HepG2 (cell line): ENCODE results near the gene VPS54. TPM values are rescaled to one million over a fixed set of nuclear protein-coding genes. Genes with fewer than 3 reads are reported as not detected.

ENCODE experiments used
- AGO2 ChIP-seq: fragments of 200-400 bp; formaldehyde crosslinking; optimal IDR thresholded peaks from 2 replicates; pipeline ENCODE3; 2017; ENCODE audit warnings: mild to moderate bottlenecking, low read depth, low read length, moderate library complexity
- HNF4A ChIP-seq: sonication (generic); formaldehyde crosslinking; IDR thresholded peaks from 2 replicates; pipeline ENCODE4 v1.4.0; 2020; ENCODE audit warnings: missing genetic modification reagents
- HNF4G ChIP-seq, 2 experiments: sonication (generic) in 1 of 2; formaldehyde crosslinking in 1 of 2; IDR thresholded peaks; 2 replicates each; pipeline versions ENCODE4 v1.4.0 to v1.6.1; 2011 to 2020; ENCODE audit warnings: borderline replicate concordance in 2 of 2, low read depth in 2 of 2, mild to moderate bottlenecking in 2 of 2, low read length in 1 of 2, missing genetic modification reagents in 1 of 2, moderate library complexity in 1 of 2
- HNRNPH1 ChIP-seq: fragments of 200-400 bp; formaldehyde crosslinking; optimal IDR thresholded peaks from 2 replicates; pipeline ENCODE3; 2017; ENCODE audit warnings: mild to moderate bottlenecking, low read depth, low read length
- KMT2B ChIP-seq: IDR thresholded peaks from 2 replicates; pipeline ENCODE4 v1.6.1; 2016; ENCODE audit warnings: missing genetic modification reagents, missing compliant biosample characterization
- MXI1 ChIP-seq: IDR thresholded peaks from 3 replicates; pipeline ENCODE4 v1.6.1; 2012; ENCODE audit warnings: low read depth, low read length, inconsistent platforms, borderline replicate concordance
- NCOA5 ChIP-seq: sonication (generic); formaldehyde crosslinking; IDR thresholded peaks from 2 replicates; pipeline ENCODE4 v1.4.0; 2020; ENCODE audit warnings: missing genetic modification reagents
- NFIC ChIP-seq: IDR thresholded peaks from 2 replicates; pipeline ENCODE4 v1.6.1; 2012; ENCODE audit warnings: mild to moderate bottlenecking, low read length, inconsistent platforms
- NRL ChIP-seq: sonication (generic); formaldehyde crosslinking; IDR thresholded peaks from 2 replicates; pipeline ENCODE4 v1.5.0; 2020; ENCODE audit warnings: missing genetic modification reagents, mild to moderate bottlenecking, moderate library complexity, borderline replicate concordance
- PHF5A ChIP-seq: IDR thresholded peaks from one replicate; pipeline ENCODE4 v1.6.1; 2018; ENCODE audit warnings: low read depth, missing genetic modification reagents; ENCODE audit not compliant: unreplicated experiment
- SMAD9 ChIP-seq: sonication (generic); formaldehyde crosslinking; IDR thresholded peaks from 2 replicates; pipeline ENCODE4 v1.5.1; 2020; ENCODE audit warnings: mild to moderate bottlenecking, missing genetic modification reagents
- SUZ12 ChIP-seq: fragments of 150-350 bp; IDR thresholded peaks from 2 replicates; pipeline ENCODE4 v1.6.1; 2014; ENCODE audit warnings: low read depth, low read length
- XRCC5 ChIP-seq: fragments of 200-400 bp; formaldehyde crosslinking; optimal IDR thresholded peaks from 2 replicates; pipeline ENCODE3; 2017; ENCODE audit warnings: mild to moderate bottlenecking, low read length
- ZIK1 ChIP-seq: sonication (generic); formaldehyde crosslinking; IDR thresholded peaks from 2 replicates; pipeline ENCODE4 v1.5.0; 2020; ENCODE audit warnings: mild to moderate bottlenecking, low read depth, missing genetic modification reagents, borderline replicate concordance
- ZKSCAN8 ChIP-seq: IDR thresholded peaks from 2 replicates; pipeline ENCODE4 v1.6.1; 2016; ENCODE audit warnings: borderline replicate concordance, missing genetic modification reagents, missing compliant biosample characterization
- ZNF10 ChIP-seq: sonication (generic); formaldehyde crosslinking; IDR thresholded peaks from 2 replicates; pipeline ENCODE4 v1.4.0; 2020; ENCODE audit warnings: mild to moderate bottlenecking, low read depth, missing genetic modification reagents, borderline replicate concordance
- ZNF660 ChIP-seq: sonication (generic); formaldehyde crosslinking; IDR thresholded peaks from 2 replicates; pipeline ENCODE4 v1.5.1; 2020; ENCODE audit warnings: mild to moderate bottlenecking, low read depth, missing genetic modification reagents, borderline replicate concordance
- ZNF747 ChIP-seq: sonication (generic); formaldehyde crosslinking; IDR thresholded peaks from 2 replicates; pipeline ENCODE4 v1.8.1; 2023; ENCODE audit warnings: missing genetic modification reagents, mild to moderate bottlenecking, borderline replicate concordance
- polyA plus RNA-seq, 8 experiments: library from polyadenylated mRNA; depleted of rRNA in 3 of 8; stranded (reverse) in 7 of 8; unstranded in 1 of 8; fragments of >200 nt; fragmentation: Illumina TruSeq in 4 of 8; extraction: Trizol in 4 of 8; gene quantifications; 2 replicates each; pipeline versions ENCODE4 v1.2.1 to v1.2.3, GENCODE V29; 2011 to 2016; ENCODE audit warnings: low read depth in 4 of 8, missing spikeins in 1 of 8, mixed read lengths in 1 of 8; ENCODE audit not compliant: insufficient read depth in 1 of 8
- total RNA-seq, 5 experiments: library from RNA; depleted of rRNA; stranded (reverse); fragments of >200 nt; fragmentation: Illumina TruSeq; extraction: Trizol; gene quantifications; 2 replicates each; pipeline ENCODE4 v1.2.3, GENCODE V29; 2016; ENCODE audit warnings: low read depth in 1 of 5
- TF ChIP-seq, protein P1 (sequence below): IDR thresholded peaks from 2 replicates; pipeline ENCODE4 v1.6.1; 2016; ENCODE audit warnings: low read depth, borderline replicate concordance
- TF ChIP-seq, protein P2 (sequence below): fragments of 450-650 bp; IDR thresholded peaks from 2 replicates; pipeline ENCODE4 v1.6.1; 2017; ENCODE audit warnings: mild to moderate bottlenecking
- TF ChIP-seq, protein P3 (sequence below): sonication (generic); formaldehyde crosslinking; IDR thresholded peaks from 2 replicates; pipeline ENCODE4 v1.4.0; 2020; ENCODE audit warnings: mild to moderate bottlenecking, missing genetic modification reagents, borderline replicate concordance
- TF ChIP-seq, protein P4 (sequence below): IDR thresholded peaks from 2 replicates; pipeline ENCODE4 v1.6.1; 2018; ENCODE audit warnings: missing genetic modification reagents, mild to moderate bottlenecking, missing compliant biosample characterization

VPS54 gene
- total and polyA plus RNA-seq, 2 of the 13 experiments (the other 11 are each of a cell fraction or from before 2014, with no cell fraction given), result 64.7 to 77.5 TPM

DNA sequence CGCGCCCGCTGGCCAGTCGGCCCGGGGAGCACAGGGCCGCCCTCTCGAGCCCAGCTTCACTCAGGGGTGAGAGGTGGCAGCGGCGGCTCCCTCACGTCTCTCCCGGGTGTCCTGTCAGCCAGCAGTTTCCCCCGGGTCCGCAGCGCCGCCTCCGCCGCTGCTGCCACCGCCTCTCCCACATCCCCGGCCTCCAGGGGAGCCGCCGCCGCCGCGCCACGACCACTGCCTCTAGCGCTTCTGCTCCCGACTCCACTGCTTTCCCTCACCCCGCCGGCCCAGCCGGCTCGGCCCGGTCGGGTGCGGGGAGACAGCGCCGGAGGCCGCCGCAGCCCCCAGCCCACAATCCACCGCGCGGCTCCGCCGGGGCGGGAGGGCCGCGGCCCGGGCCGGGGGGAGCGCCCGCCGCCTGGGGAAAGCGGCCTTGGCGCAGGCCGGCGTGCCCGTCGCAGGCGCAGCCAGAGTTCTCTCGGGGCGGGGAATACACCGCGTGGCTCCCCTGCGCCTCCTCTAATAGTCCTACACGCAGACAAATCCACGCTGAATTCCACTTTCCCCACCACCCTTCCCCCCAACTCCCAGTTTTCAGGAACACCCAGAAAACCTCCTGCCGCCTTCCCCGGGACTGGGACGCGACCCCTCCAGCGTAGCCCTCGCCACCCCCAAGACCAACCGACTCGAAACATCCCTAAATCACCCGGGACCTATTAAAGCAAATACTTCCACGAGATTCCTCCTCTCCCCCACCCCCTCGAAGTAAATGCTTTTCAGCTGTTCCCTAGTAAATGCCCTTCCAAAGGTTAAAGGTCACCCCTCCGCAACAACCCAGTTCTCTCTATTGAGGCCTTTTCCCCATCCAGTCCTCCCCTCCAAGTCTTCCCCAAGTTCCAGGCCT, at the start of gene VPS54 (continued):
- peak; percentile 57; the same call in 1 of the 2 replicates for TF ChIP-seq ZKSCAN8 (CRISPR knock-in tag)
- peak; percentile 92 for TF ChIP-seq AGO2
- no peak for TF ChIP-seq HNRNPH1
- TF ChIP-seq ZNF660 (CRISPR knock-in tag), result no peak
- no peak for TF ChIP-seq PHF5A (CRISPR knock-in tag)
- TF ChIP-seq NCOA5 (CRISPR knock-in tag), result no peak
- TF ChIP-seq KMT2B (CRISPR knock-in tag), result peak; percentile 48; the same call in 1 of the 2 replicates
- TF ChIP-seq ZNF747 (CRISPR knock-in tag), result 0 out of 2 replicates have a peak, but pooled peaks have one; percentile 46
- 0 out of 2 replicates have a peak, but pooled peaks have one; percentile 1 for TF ChIP-seq SUZ12
- no peak for TF ChIP-seq SMAD9
- peak; percentile 47; the same call in 1 of the 3 replicates for TF ChIP-seq MXI1
- no peak for TF ChIP-seq ZNF10 (CRISPR knock-in tag)
- TF ChIP-seq, protein P1, sequence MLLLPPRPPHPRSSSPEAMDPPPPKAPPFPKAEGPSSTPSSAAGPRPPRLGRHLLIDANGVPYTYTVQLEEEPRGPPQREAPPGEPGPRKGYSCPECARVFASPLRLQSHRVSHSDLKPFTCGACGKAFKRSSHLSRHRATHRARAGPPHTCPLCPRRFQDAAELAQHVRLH (CRISPR knock-in tag), result peak; percentile 57; the same call in 1 of the 2 replicates
- peak; percentile 35 for TF ChIP-seq XRCC5
- TF ChIP-seq ZIK1 (CRISPR knock-in tag), result no peak
- TF ChIP-seq, protein P2, sequence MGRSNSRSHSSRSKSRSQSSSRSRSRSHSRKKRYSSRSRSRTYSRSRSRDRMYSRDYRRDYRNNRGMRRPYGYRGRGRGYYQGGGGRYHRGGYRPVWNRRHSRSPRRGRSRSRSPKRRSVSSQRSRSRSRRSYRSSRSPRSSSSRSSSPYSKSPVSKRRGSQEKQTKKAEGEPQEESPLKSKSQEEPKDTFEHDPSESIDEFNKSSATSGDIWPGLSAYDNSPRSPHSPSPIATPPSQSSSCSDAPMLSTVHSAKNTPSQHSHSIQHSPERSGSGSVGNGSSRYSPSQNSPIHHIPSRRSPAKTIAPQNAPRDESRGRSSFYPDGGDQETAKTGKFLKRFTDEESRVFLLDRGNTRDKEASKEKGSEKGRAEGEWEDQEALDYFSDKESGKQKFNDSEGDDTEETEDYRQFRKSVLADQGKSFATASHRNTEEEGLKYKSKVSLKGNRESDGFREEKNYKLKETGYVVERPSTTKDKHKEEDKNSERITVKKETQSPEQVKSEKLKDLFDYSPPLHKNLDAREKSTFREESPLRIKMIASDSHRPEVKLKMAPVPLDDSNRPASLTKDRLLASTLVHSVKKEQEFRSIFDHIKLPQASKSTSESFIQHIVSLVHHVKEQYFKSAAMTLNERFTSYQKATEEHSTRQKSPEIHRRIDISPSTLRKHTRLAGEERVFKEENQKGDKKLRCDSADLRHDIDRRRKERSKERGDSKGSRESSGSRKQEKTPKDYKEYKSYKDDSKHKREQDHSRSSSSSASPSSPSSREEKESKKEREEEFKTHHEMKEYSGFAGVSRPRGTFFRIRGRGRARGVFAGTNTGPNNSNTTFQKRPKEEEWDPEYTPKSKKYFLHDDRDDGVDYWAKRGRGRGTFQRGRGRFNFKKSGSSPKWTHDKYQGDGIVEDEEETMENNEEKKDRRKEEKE, result no peak
- TF ChIP-seq HNF4A (CRISPR knock-in tag), result peak; percentile 60
- TF ChIP-seq, protein P3, sequence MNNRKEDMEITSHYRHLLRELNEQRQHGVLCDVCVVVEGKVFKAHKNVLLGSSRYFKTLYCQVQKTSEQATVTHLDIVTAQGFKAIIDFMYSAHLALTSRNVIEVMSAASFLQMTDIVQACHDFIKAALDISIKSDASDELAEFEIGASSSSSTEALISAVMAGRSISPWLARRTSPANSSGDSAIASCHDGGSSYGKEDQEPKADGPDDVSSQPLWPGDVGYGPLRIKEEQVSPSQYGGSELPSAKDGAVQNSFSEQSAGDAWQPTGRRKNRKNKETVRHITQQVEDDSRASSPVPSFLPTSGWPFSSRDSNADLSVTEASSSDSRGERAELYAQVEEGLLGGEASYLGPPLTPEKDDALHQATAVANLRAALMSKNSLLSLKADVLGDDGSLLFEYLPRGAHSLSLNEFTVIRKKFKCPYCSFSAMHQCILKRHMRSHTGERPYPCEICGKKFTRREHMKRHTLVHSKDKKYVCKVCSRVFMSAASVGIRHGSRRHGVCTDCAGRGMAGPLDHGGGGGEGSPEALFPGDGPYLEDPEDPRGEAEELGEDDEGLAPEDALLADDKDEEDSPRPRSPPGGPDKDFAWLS, result 0 out of 2 replicates have a peak, but pooled peaks have one; percentile 28
- TF ChIP-seq HNF4G (IDR thresholded peaks at IDR 0.05; ENCODE audit: borderline replicate concordance, low read depth, low read length), result peak; percentile 83; the same call in 1 of the 2 replicates
- 0 out of 2 replicates have a peak, but pooled peaks have one; percentile 29 for TF ChIP-seq HNF4G (CRISPR knock-in tag; IDR thresholded peaks at IDR 0.05; ENCODE audit: borderline replicate concordance, low read depth)
- TF ChIP-seq NRL (CRISPR knock-in tag), result peak; percentile 72
- TF ChIP-seq, protein P4, sequence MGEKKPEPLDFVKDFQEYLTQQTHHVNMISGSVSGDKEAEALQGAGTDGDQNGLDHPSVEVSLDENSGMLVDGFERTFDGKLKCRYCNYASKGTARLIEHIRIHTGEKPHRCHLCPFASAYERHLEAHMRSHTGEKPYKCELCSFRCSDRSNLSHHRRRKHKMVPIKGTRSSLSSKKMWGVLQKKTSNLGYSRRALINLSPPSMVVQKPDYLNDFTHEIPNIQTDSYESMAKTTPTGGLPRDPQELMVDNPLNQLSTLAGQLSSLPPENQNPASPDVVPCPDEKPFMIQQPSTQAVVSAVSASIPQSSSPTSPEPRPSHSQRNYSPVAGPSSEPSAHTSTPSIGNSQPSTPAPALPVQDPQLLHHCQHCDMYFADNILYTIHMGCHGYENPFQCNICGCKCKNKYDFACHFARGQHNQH (CRISPR knock-in tag), result peak; percentile 57; the same call in 1 of the 2 replicates
- TF ChIP-seq NFIC, result peak; percentile 62
